Measurements from ENCODE around the gene CHCHD5. TPM values are rescaled to one million over a fixed set of nuclear protein-coding genes. Genes with fewer than 3 reads are reported as not detected.

Gene CHCHD5
- total RNA-seq, 1 experiment from 2014 or later = 33.2 TPM

DNA sequence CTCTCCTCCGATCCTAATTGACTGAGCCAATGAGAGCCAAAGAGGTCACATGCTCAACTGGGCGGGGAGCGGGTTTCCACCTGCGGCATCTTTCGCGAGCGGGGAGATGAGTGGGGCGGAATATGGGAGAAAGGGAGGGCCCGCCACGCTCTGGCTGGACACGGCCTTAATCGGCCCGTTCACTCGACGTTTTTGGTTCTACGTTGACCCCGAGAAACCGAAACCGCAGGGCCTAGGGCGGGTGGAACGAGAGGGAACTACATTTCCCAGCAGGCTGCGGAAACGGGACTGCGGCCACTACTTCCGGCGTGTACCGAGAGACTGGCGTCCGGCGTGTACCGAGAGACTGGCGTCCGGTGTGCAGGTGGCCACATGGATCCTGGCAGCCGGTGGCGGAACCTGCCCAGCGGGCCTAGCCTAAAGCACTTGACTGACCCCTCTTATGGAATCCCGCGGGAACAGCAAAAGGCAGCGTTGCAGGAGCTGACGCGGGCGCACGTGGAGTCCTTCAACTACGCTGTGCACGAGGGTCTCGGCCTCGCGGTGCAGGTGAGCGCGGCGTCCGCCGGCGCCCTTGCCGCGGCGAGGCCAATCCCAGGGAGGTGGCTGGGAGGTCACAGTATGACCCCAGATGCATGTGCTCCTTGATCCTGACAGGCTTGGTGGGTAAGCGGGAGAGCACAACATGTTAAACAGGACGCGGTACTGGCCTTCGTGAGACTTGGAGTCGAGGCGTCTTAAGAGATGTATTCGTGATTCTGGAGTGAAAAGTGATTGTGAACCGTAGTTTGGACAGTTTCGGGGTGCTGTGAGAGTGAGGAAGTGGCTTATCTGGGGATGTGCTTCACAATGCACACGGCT is 42.1 kb upstream of the CHCHD5 start, which contains the start of gene POLR1B (continued):
- TF ChIP-seq, protein P1, sequence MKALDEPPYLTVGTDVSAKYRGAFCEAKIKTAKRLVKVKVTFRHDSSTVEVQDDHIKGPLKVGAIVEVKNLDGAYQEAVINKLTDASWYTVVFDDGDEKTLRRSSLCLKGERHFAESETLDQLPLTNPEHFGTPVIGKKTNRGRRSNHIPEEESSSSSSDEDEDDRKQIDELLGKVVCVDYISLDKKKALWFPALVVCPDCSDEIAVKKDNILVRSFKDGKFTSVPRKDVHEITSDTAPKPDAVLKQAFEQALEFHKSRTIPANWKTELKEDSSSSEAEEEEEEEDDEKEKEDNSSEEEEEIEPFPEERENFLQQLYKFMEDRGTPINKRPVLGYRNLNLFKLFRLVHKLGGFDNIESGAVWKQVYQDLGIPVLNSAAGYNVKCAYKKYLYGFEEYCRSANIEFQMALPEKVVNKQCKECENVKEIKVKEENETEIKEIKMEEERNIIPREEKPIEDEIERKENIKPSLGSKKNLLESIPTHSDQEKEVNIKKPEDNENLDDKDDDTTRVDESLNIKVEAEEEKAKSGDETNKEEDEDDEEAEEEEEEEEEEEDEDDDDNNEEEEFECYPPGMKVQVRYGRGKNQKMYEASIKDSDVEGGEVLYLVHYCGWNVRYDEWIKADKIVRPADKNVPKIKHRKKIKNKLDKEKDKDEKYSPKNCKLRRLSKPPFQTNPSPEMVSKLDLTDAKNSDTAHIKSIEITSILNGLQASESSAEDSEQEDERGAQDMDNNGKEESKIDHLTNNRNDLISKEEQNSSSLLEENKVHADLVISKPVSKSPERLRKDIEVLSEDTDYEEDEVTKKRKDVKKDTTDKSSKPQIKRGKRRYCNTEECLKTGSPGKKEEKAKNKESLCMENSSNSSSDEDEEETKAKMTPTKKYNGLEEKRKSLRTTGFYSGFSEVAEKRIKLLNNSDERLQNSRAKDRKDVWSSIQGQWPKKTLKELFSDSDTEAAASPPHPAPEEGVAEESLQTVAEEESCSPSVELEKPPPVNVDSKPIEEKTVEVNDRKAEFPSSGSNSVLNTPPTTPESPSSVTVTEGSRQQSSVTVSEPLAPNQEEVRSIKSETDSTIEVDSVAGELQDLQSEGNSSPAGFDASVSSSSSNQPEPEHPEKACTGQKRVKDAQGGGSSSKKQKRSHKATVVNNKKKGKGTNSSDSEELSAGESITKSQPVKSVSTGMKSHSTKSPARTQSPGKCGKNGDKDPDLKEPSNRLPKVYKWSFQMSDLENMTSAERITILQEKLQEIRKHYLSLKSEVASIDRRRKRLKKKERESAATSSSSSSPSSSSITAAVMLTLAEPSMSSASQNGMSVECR (CRISPR knock-in tag; IDR thresholded peaks at IDR 0.05; ENCODE audit: borderline replicate concordance) = peak; percentile 98
- TF ChIP-seq, protein P2, sequence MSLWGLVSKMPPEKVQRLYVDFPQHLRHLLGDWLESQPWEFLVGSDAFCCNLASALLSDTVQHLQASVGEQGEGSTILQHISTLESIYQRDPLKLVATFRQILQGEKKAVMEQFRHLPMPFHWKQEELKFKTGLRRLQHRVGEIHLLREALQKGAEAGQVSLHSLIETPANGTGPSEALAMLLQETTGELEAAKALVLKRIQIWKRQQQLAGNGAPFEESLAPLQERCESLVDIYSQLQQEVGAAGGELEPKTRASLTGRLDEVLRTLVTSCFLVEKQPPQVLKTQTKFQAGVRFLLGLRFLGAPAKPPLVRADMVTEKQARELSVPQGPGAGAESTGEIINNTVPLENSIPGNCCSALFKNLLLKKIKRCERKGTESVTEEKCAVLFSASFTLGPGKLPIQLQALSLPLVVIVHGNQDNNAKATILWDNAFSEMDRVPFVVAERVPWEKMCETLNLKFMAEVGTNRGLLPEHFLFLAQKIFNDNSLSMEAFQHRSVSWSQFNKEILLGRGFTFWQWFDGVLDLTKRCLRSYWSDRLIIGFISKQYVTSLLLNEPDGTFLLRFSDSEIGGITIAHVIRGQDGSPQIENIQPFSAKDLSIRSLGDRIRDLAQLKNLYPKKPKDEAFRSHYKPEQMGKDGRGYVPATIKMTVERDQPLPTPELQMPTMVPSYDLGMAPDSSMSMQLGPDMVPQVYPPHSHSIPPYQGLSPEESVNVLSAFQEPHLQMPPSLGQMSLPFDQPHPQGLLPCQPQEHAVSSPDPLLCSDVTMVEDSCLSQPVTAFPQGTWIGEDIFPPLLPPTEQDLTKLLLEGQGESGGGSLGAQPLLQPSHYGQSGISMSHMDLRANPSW (CRISPR knock-in tag; conservative IDR thresholded peaks at IDR 0.05; ENCODE audit: low read depth) = no peak
- no peak for TF ChIP-seq ZNF263 (CRISPR knock-in tag; IDR thresholded peaks at IDR 0.05; ENCODE audit: low read depth)
- TF ChIP-seq ZNF121 (CRISPR knock-in tag; IDR thresholded peaks at IDR 0.05) = no peak
- TF ChIP-seq ZNF317 (CRISPR knock-in tag; IDR thresholded peaks at IDR 0.05; ENCODE audit: borderline replicate concordance, low read depth) = 0 out of 2 replicates have a peak, but pooled peaks have one; percentile 13
- no peak for TF ChIP-seq ZNF416 (CRISPR knock-in tag; IDR thresholded peaks at IDR 0.05)
- TF ChIP-seq, protein P3, sequence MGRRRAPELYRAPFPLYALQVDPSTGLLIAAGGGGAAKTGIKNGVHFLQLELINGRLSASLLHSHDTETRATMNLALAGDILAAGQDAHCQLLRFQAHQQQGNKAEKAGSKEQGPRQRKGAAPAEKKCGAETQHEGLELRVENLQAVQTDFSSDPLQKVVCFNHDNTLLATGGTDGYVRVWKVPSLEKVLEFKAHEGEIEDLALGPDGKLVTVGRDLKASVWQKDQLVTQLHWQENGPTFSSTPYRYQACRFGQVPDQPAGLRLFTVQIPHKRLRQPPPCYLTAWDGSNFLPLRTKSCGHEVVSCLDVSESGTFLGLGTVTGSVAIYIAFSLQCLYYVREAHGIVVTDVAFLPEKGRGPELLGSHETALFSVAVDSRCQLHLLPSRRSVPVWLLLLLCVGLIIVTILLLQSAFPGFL (CRISPR knock-in tag; IDR thresholded peaks at IDR 0.05; ENCODE audit: borderline replicate concordance) = 0 out of 2 replicates have a peak, but pooled peaks have one; percentile 72
- no peak for TF ChIP-seq ATF1 (CRISPR knock-in tag; IDR thresholded peaks at IDR 0.05)
- TF ChIP-seq SMAD3 (CRISPR knock-in tag; IDR thresholded peaks at IDR 0.05; ENCODE audit: borderline replicate concordance) = peak; percentile 54
- TF ChIP-seq HMGA2 (CRISPR knock-in tag; IDR thresholded peaks at IDR 0.05) = no peak
- peak; percentile 74; the same call in 1 of the 2 replicates for TF ChIP-seq SMAD4 (CRISPR knock-in tag; IDR thresholded peaks at IDR 0.05)
- TF ChIP-seq, protein P4, sequence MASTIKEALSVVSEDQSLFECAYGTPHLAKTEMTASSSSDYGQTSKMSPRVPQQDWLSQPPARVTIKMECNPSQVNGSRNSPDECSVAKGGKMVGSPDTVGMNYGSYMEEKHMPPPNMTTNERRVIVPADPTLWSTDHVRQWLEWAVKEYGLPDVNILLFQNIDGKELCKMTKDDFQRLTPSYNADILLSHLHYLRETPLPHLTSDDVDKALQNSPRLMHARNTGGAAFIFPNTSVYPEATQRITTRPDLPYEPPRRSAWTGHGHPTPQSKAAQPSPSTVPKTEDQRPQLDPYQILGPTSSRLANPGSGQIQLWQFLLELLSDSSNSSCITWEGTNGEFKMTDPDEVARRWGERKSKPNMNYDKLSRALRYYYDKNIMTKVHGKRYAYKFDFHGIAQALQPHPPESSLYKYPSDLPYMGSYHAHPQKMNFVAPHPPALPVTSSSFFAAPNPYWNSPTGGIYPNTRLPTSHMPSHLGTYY (CRISPR knock-in tag; IDR thresholded peaks at IDR 0.05) = no peak
- no peak for TF ChIP-seq GRHL2 (CRISPR knock-in tag; IDR thresholded peaks at IDR 0.05; ENCODE audit: insufficient replicate concordance, severe bottlenecking)
- TF ChIP-seq, protein P5, sequence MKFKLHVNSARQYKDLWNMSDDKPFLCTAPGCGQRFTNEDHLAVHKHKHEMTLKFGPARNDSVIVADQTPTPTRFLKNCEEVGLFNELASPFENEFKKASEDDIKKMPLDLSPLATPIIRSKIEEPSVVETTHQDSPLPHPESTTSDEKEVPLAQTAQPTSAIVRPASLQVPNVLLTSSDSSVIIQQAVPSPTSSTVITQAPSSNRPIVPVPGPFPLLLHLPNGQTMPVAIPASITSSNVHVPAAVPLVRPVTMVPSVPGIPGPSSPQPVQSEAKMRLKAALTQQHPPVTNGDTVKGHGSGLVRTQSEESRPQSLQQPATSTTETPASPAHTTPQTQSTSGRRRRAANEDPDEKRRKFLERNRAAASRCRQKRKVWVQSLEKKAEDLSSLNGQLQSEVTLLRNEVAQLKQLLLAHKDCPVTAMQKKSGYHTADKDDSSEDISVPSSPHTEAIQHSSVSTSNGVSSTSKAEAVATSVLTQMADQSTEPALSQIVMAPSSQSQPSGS (CRISPR knock-in tag; IDR thresholded peaks at IDR 0.05; ENCODE audit: borderline replicate concordance, low read depth) = peak; percentile 69; the same call in 1 of the 2 replicates
- peak; percentile 49; the same call in 1 of the 2 replicates for TF ChIP-seq ELF4 (CRISPR knock-in tag; IDR thresholded peaks at IDR 0.05; ENCODE audit: low read depth)
- peak; percentile 94 for TF ChIP-seq FOXP1 (CRISPR knock-in tag; IDR thresholded peaks at IDR 0.05; ENCODE audit: borderline replicate concordance)
- TF ChIP-seq, protein P6, sequence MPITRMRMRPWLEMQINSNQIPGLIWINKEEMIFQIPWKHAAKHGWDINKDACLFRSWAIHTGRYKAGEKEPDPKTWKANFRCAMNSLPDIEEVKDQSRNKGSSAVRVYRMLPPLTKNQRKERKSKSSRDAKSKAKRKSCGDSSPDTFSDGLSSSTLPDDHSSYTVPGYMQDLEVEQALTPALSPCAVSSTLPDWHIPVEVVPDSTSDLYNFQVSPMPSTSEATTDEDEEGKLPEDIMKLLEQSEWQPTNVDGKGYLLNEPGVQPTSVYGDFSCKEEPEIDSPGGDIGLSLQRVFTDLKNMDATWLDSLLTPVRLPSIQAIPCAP (CRISPR knock-in tag; IDR thresholded peaks at IDR 0.05) = 0 out of 2 replicates have a peak, but pooled peaks have one; percentile 80
- TF ChIP-seq, protein P7, sequence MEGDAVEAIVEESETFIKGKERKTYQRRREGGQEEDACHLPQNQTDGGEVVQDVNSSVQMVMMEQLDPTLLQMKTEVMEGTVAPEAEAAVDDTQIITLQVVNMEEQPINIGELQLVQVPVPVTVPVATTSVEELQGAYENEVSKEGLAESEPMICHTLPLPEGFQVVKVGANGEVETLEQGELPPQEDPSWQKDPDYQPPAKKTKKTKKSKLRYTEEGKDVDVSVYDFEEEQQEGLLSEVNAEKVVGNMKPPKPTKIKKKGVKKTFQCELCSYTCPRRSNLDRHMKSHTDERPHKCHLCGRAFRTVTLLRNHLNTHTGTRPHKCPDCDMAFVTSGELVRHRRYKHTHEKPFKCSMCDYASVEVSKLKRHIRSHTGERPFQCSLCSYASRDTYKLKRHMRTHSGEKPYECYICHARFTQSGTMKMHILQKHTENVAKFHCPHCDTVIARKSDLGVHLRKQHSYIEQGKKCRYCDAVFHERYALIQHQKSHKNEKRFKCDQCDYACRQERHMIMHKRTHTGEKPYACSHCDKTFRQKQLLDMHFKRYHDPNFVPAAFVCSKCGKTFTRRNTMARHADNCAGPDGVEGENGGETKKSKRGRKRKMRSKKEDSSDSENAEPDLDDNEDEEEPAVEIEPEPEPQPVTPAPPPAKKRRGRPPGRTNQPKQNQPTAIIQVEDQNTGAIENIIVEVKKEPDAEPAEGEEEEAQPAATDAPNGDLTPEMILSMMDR (IDR thresholded peaks at IDR 0.05) = no peak
- 0 out of 2 replicates have a peak, but pooled peaks have one; percentile 51 for TF ChIP-seq NR1H2 (CRISPR knock-in tag; IDR thresholded peaks at IDR 0.05)
- TF ChIP-seq CREB1 (CRISPR knock-in tag; IDR thresholded peaks at IDR 0.05) = peak; percentile 85; the same call in 1 of the 2 replicates
- TF ChIP-seq TP53 (CRISPR knock-in tag; IDR thresholded peaks at IDR 0.05) = peak; percentile 64; the same call in 1 of the 2 replicates
- peak; percentile 56; the same call in 1 of the 2 replicates for TF ChIP-seq CREM (CRISPR knock-in tag; IDR thresholded peaks at IDR 0.05)
- no peak for TF ChIP-seq ZNF396 (CRISPR knock-in tag; IDR thresholded peaks at IDR 0.05; ENCODE audit: borderline replicate concordance)
- TF ChIP-seq NFYB (CRISPR knock-in tag; conservative IDR thresholded peaks at IDR 0.05; ENCODE audit: low read depth) = no peak

Measured in WTC11 (cell line).